HEK293 (cell line): ENCODE data around the gene PCGF1.
A peak's percentile ranks its signal among the peaks of the same experiment; 100 is the strongest.

ENCODE experiments used
- CTCF ChIP-seq: fragments of 450-650 bp; formaldehyde crosslinking; IDR thresholded peaks from 2 replicates; pipeline ENCODE4 v1.5.1; 2016; ENCODE audit warnings: missing biosample characterization, missing genetic modification characterization
- FEZF1 ChIP-seq: fragments of 450-650 bp; formaldehyde crosslinking; IDR thresholded peaks from 2 replicates; pipeline ENCODE4 v1.5.1; 2016; ENCODE audit warnings: missing biosample characterization, missing genetic modification characterization
- KLF10 ChIP-seq: fragments of 450-650 bp; IDR thresholded peaks from 2 replicates; pipeline ENCODE4 v1.5.1; 2018; ENCODE audit warnings: missing biosample characterization, mild to moderate bottlenecking, missing genetic modification characterization
- MEIS1 ChIP-seq: sonication (generic); formaldehyde crosslinking; IDR thresholded peaks from 2 replicates; pipeline ENCODE4 v1.8.1; 2022; ENCODE audit warnings: missing genetic modification reagents, mild to moderate bottlenecking, borderline replicate concordance
- PATZ1 ChIP-seq: fragments of 450-650 bp; formaldehyde crosslinking; IDR thresholded peaks from 2 replicates; pipeline ENCODE4 v1.5.1; 2016; ENCODE audit warnings: missing biosample characterization, missing genetic modification characterization
- PRDM10 ChIP-seq: fragments of 450-650 bp; formaldehyde crosslinking; IDR thresholded peaks from 2 replicates; pipeline ENCODE4 v1.5.1; 2016; ENCODE audit warnings: missing biosample characterization, missing genetic modification characterization
- PRDM4 ChIP-seq: fragments of 450-650 bp; formaldehyde crosslinking; IDR thresholded peaks from 2 replicates; pipeline ENCODE4 v1.5.1; 2017; ENCODE audit warnings: missing biosample characterization, missing genetic modification characterization
- SALL2 ChIP-seq: fragments of 450-650 bp; formaldehyde crosslinking; IDR thresholded peaks from 2 replicates; pipeline ENCODE4 v1.5.0; 2017; ENCODE audit warnings: missing biosample characterization, mild to moderate bottlenecking, missing genetic modification characterization, borderline replicate concordance
- SETDB1 ChIP-seq: IDR thresholded peaks from one replicate; pipeline ENCODE4 v1.6.1; 2017; ENCODE audit warnings: mild to moderate bottlenecking, low read length, moderate library complexity, mixed read lengths; ENCODE audit not compliant: insufficient read length
- ZBTB11 ChIP-seq: fragments of 450-650 bp; formaldehyde crosslinking; conservative IDR thresholded peaks from 2 replicates; pipeline ENCODE4 v1.5.1; 2016; ENCODE audit warnings: low read depth, missing biosample characterization, missing genetic modification characterization
- ZBTB17 ChIP-seq: fragments of 450-650 bp; formaldehyde crosslinking; IDR thresholded peaks from 2 replicates; pipeline ENCODE4 v1.5.1; 2016; ENCODE audit warnings: missing biosample characterization, missing genetic modification characterization
- ZFP3 ChIP-seq: fragments of 450-650 bp; formaldehyde crosslinking; IDR thresholded peaks from 2 replicates; pipeline ENCODE4 v1.5.1; 2016; ENCODE audit warnings: low read depth, missing biosample characterization, missing genetic modification characterization
- ZNF202 ChIP-seq: fragments of 450-650 bp; formaldehyde crosslinking; IDR thresholded peaks from 2 replicates; pipeline ENCODE4 v1.5.1; 2016; ENCODE audit warnings: missing biosample characterization, missing genetic modification characterization, borderline replicate concordance
- ZNF324 ChIP-seq: fragments of 450-650 bp; formaldehyde crosslinking; IDR thresholded peaks from 2 replicates; pipeline ENCODE4 v1.5.1; 2016; ENCODE audit warnings: missing biosample characterization, missing genetic modification characterization
- ZNF341 ChIP-seq: fragments of 450-650 bp; formaldehyde crosslinking; IDR thresholded peaks from 2 replicates; pipeline ENCODE4; 2016; ENCODE audit warnings: low read depth, missing biosample characterization, missing genetic modification characterization
- ZNF354C ChIP-seq: fragments of 450-650 bp; formaldehyde crosslinking; IDR thresholded peaks from 2 replicates; pipeline ENCODE4 v1.5.1; 2016; ENCODE audit warnings: missing biosample characterization, missing genetic modification characterization, low read depth, borderline replicate concordance
- ZNF423 ChIP-seq: fragments of 450-650 bp; formaldehyde crosslinking; IDR thresholded peaks from 2 replicates; pipeline ENCODE4 v1.5.1; 2016; ENCODE audit warnings: missing biosample characterization, missing genetic modification characterization
- ZNF488 ChIP-seq: fragments of 450-650 bp; formaldehyde crosslinking; IDR thresholded peaks from 2 replicates; pipeline ENCODE4 v1.5.1; 2016; ENCODE audit warnings: missing biosample characterization, missing genetic modification characterization
- ZNF529 ChIP-seq: fragments of 450-650 bp; formaldehyde crosslinking; IDR thresholded peaks from 2 replicates; pipeline ENCODE4 v1.5.1; 2017; ENCODE audit warnings: missing genetic modification characterization, missing biosample characterization; ENCODE audit not compliant: insufficient replicate concordance
- ZNF626 ChIP-seq: fragments of 450-650 bp; sonication (Bioruptor Pico); formaldehyde crosslinking; IDR thresholded peaks from 2 replicates; pipeline ENCODE4 v1.5.1; 2018; ENCODE audit warnings: missing biosample characterization, missing genetic modification characterization, inconsistent platforms
- ZNF701 ChIP-seq: fragments of 450-650 bp; formaldehyde crosslinking; IDR thresholded peaks from 2 replicates; pipeline ENCODE4 v1.5.1; 2016; ENCODE audit warnings: missing biosample characterization, missing genetic modification characterization
- ZNF792 ChIP-seq: fragments of 450-650 bp; formaldehyde crosslinking; IDR thresholded peaks from 2 replicates; pipeline ENCODE4 v1.5.1; 2016; ENCODE audit warnings: missing biosample characterization, missing genetic modification characterization

The PCGF1 gene

GRCh38 chr2:74507145-74507925, at the start of gene PCGF1 (continued):
- TF ChIP-seq PRDM4 (tag by site-specific recombination) = 0 out of 2 replicates have a peak, but pooled peaks have one; percentile 38
- TF ChIP-seq MEIS1 (CRISPR knock-in tag) = no peak
- TF ChIP-seq KLF10 (tag by site-specific recombination) = no peak; the same call in 1 of the 2 replicates
- no peak for TF ChIP-seq ZFP3 (tag by site-specific recombination)
- peak; percentile 95 for TF ChIP-seq PATZ1 (tag by site-specific recombination)
- no peak for TF ChIP-seq ZNF626
- TF ChIP-seq ZBTB17 (tag by site-specific recombination) = peak; percentile 96
- TF ChIP-seq ZNF354C (tag by site-specific recombination) = no peak
- no peak for TF ChIP-seq ZNF202 (tag by site-specific recombination)
- no peak for TF ChIP-seq ZNF529 (tag by site-specific recombination)
- TF ChIP-seq ZBTB11 (tag by site-specific recombination) = no peak
- TF ChIP-seq ZNF423 (tag by site-specific recombination) = peak; percentile 97
- peak; percentile 92 for TF ChIP-seq PRDM10 (tag by site-specific recombination)
- TF ChIP-seq CTCF (tag by site-specific recombination) = peak; percentile 100
- no peak for TF ChIP-seq FEZF1 (tag by site-specific recombination)
- TF ChIP-seq ZNF341 (tag by site-specific recombination) = 0 out of 2 replicates have a peak, but pooled peaks have one; percentile 24
- no peak for TF ChIP-seq SALL2 (tag by site-specific recombination)
- no peak for TF ChIP-seq ZNF488 (tag by site-specific recombination)
- TF ChIP-seq ZNF792 (tag by site-specific recombination) = no peak
- no peak for TF ChIP-seq SETDB1
- no peak for TF ChIP-seq ZNF701 (tag by site-specific recombination)
- TF ChIP-seq ZNF324 (tag by site-specific recombination) = no peak
